Activated CD8-positive, alpha-beta memory T cell treated with anti-CD3 and anti-CD28 coated beads for 4 hours (primary cell): ENCODE results near the gene OR5AU1.
A peak's percentile ranks its signal among the peaks of the same experiment; 100 is the strongest.

Experiments used
- DNase-seq, 2 donors: peaks; one replicate each; pipeline ENCODE4 v3.0.0-alpha.2; 2020; ENCODE audit warnings: low read depth in 2 of 2

OR5AU1 gene

DNA sequence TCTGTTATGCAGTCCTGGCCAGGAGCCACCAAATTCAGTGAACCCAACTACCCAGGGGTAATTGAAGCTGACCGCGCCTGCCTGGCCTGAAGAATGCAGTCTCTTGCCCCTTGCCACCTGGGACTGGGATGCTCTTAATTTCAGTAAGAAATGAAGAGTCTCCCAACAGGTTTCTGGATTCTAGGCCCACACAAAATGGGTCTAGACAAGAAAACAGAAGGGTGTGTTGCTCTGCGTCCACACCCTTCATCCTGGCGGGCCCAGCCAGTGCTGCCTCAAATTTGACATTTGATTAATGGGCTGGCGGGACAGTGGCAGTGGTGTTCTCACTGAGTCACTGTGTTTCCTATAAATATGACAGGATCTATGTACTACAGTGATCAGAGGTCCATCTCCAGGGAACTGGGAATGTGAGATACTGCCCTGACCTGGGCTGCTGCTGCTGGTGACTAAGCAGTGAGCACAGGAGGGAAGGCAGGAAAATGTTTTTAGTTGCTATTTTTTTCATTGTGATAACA lies 48.5 kb downstream of the OR5AU1 start:
- no peak for DNase-seq

DNA sequence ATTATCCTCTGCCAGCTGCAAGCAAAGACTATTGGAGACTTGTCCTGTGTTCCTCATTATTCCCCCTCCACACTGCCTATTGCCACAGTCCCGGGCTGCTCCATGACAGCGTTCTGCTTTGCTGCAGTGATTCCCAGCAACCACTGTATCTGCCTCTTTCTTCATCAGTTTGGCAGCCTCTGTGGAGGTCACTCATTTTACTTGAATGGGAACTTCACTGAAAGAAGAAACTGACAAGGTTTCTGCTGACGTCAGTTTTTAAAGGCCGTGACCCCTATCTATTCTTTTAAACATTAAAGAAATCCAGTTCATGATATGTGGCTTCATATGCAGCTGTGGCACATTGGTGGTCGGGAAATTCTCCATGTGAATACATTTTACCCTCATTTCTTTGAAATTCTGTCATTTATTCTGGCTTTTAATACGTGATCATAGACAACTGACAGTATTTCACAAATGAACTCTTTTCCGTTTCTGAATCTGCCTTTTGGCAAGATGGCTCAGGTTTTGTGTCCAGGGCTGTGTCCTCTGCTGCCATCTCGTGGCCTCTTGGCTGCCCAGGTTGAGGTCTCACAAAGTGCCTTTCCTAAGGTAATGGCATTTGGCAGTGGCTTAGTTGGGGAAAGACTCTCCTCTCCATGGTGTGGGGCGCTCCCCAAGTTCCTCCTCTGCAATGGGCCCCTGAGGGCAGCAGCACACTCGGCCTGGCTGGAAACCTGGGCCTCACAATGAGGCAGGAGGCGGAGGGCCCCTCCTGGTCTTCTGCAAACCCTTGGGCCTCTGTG lies 49.2 kb downstream of the OR5AU1 start:
- peak; percentile 49 to 56 for DNase-seq

DNA sequence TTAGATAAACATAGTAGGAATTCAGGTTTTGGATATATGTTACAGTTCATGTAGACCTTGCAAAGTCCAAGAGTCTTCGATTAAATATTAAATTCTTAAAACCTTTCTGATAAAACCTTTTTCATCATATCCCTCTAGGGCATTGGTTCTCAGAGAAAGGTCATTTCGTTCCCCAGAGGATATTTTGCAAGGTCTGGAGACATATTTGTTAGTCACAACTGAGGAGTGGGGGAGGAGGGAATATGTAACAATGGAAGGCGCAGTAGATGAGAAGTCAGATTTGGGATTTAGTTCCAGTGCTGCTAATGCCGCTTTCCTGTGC lies 49.7 kb downstream of the OR5AU1 start:
- no peak for DNase-seq

- no peak for DNase-seq
Measured at GRCh38 chr14:21105095-21105494, 50.8 kb downstream of the OR5AU1 start.
